H1 (cell line): Measurements from ENCODE around the gene CXCL14. TPM values are rescaled to one million over a fixed set of nuclear protein-coding genes. Genes with fewer than 3 reads are reported as not detected.

Experiments
- CTCF ChIA-PET: fragments of 300-600 bp; sonication (Branson Sonifier 250); formaldehyde crosslinking; loops from one replicate; lab custom pipeline; 2021; ENCODE audit not compliant: partially characterized antibody; lab: Charles Lee
- POLR2A ChIA-PET: fragments of 300-600 bp; sonication (Branson Sonifier 250); formaldehyde crosslinking; loops from one replicate; lab custom pipeline; 2021; ENCODE audit warnings: inconsistent platforms; ENCODE audit not compliant: partially characterized antibody; lab: Charles Lee
- DNase-seq, 2 experiments: peaks; one replicate each; pipeline versions ENCODE4 v3.0.0 to v3.0.0-alpha.2; 2010 to 2022; ENCODE audit warnings: low spot score in 2 of 2, low read depth in 1 of 2, mixed read lengths in 1 of 2
- FAIRE-seq: peaks from 2 replicates; lab custom pipeline; 2011; peaks lifted over from hg19 to GRCh38; lab: Jason Lieb, UNC
- H2AFZ ChIP-seq: 2 replicates; pipeline ENCODE4 v1.8.1; 2012; ENCODE audit warnings: low read length, inconsistent platforms
- H2AK5ac ChIP-seq: 2 replicates; pipeline ENCODE4 v1.6.1; 2013; ENCODE audit warnings: low read depth, low read length
- H2BK120ac ChIP-seq: replicated peaks from 2 replicates; pipeline ENCODE3; 2013; ENCODE audit warnings: low read depth, low read length, inconsistent platforms
- H2BK12ac ChIP-seq: 2 replicates; pipeline ENCODE4 v1.6.1; 2013; ENCODE audit warnings: low read depth, low read length
- H2BK15ac ChIP-seq: 2 replicates; pipeline ENCODE4 v1.6.1; 2013; ENCODE audit warnings: low read length
- H2BK20ac ChIP-seq: 2 replicates; pipeline ENCODE4 v1.6.1; 2013; ENCODE audit warnings: low read length
- H2BK5ac ChIP-seq: 2 replicates; pipeline ENCODE4 v1.6.1; 2013; ENCODE audit warnings: low read depth, low read length
- H3K14ac ChIP-seq: 2 replicates; pipeline ENCODE4 v1.6.1; 2013; ENCODE audit warnings: inconsistent platforms; ENCODE audit not compliant: insufficient read length
- H3K18ac ChIP-seq: 2 replicates; pipeline ENCODE4 v1.6.1; 2013; ENCODE audit warnings: low read length; ENCODE audit errors: extremely low read depth
- H3K23ac ChIP-seq: 2 replicates; pipeline ENCODE4 v1.6.1; 2013; ENCODE audit warnings: inconsistent platforms; ENCODE audit not compliant: insufficient read length
- H3K23me2 ChIP-seq: 2 replicates; pipeline ENCODE4 v1.6.1; 2013; ENCODE audit warnings: low read depth, low read length
- H3K27ac ChIP-seq: 2 replicates; pipeline ENCODE4 v1.6.1; 2011; ENCODE audit warnings: low read depth, low read length, inconsistent platforms
- H3K27me3 ChIP-seq, 4 experiments: replicated peaks in 1 of 4; 1 replicate in 1 of 4; 2 replicates in 3 of 4; pipeline versions ENCODE4 v1.6.1 to v1.8.1; 2011 to 2013; ENCODE audit warnings: low read length in 3 of 4, mild to moderate bottlenecking in 3 of 4, inconsistent platforms in 2 of 4, mixed read lengths in 2 of 4, moderate library complexity in 1 of 4; ENCODE audit not compliant: control insufficient read depth in 3 of 4, insufficient read depth in 3 of 4; ENCODE audit errors: extremely low read depth in 1 of 4
- H3K36me3 ChIP-seq, 4 experiments: 2 replicates each; pipeline versions ENCODE4 v1.6.1 to v1.8.1; 2011 to 2013; ENCODE audit warnings: mild to moderate bottlenecking in 4 of 4, low read length in 3 of 4, moderate library complexity in 2 of 4, control low read depth in 1 of 4, inconsistent platforms in 1 of 4; ENCODE audit not compliant: insufficient read depth in 4 of 4, control insufficient read depth in 2 of 4
- H3K4ac ChIP-seq: replicated peaks from 2 replicates; pipeline ENCODE3; 2013; ENCODE audit warnings: low read length, low read depth, mixed read lengths, inconsistent platforms; ENCODE audit not compliant: insufficient read length
- H3K4me1 ChIP-seq, 4 experiments: replicated peaks in 1 of 4; 1 replicate in 1 of 4; 2 replicates in 3 of 4; pipeline versions ENCODE4 v1.6.1 to v1.8.1; 2011 to 2013; ENCODE audit warnings: low read length in 3 of 4, inconsistent platforms in 2 of 4, mixed read lengths in 1 of 4; ENCODE audit not compliant: insufficient read depth in 4 of 4, control insufficient read depth in 3 of 4
- H3K4me2 ChIP-seq, 2 experiments: 2 replicates each; pipeline versions ENCODE4 v1.6.1 to v1.8.1; 2011 to 2013; ENCODE audit warnings: low read depth in 2 of 2, low read length in 2 of 2, control low read depth in 1 of 2, inconsistent platforms in 1 of 2, mild to moderate bottlenecking in 1 of 2; ENCODE audit not compliant: insufficient read depth in 1 of 2
- H3K4me3 ChIP-seq, 4 experiments: fragments of 200-600, 300-600 bp in 1 of 4; sonication (generic), shearing (Covaris generic), sonication (Bioruptor Twin) in 1 of 4; 2 replicates each; pipeline versions ENCODE4 v1.5.1 to v1.8.1; 2011 to 2016; ENCODE audit warnings: low read length in 4 of 4, low read depth in 3 of 4, control low read depth in 2 of 4, inconsistent platforms in 2 of 4, mild to moderate bottlenecking in 2 of 4, mixed read lengths in 1 of 4, moderate library complexity in 1 of 4; ENCODE audit not compliant: insufficient read depth in 2 of 4; ENCODE audit errors: extremely low read depth in 1 of 4
- H3K56ac ChIP-seq: replicated peaks from 2 replicates; pipeline ENCODE3; 2013; ENCODE audit warnings: low read depth, mild to moderate bottlenecking, mixed read lengths, low read length, inconsistent platforms; ENCODE audit not compliant: insufficient read length
- H3K79me1 ChIP-seq: 2 replicates; pipeline ENCODE4 v1.6.1; 2013; ENCODE audit warnings: low read depth, low read length, control low read depth
- H3K79me2 ChIP-seq, 2 experiments: 2 replicates each; pipeline versions ENCODE4 v1.6.1 to v1.8.1; 2012 to 2013; ENCODE audit warnings: low read length in 2 of 2, mild to moderate bottlenecking in 2 of 2, inconsistent platforms in 1 of 2; ENCODE audit not compliant: insufficient read depth in 2 of 2, control insufficient read depth in 1 of 2
- H3K9ac ChIP-seq, 4 experiments: replicated peaks in 1 of 4; 1 replicate in 1 of 4; 2 replicates in 3 of 4; pipeline versions ENCODE4 v1.6.1 to v1.8.1; 2011 to 2013; ENCODE audit warnings: low read depth in 3 of 4, low read length in 3 of 4, control low read depth in 2 of 4, mild to moderate bottlenecking in 2 of 4, moderate library complexity in 2 of 4, inconsistent platforms in 1 of 4; ENCODE audit errors: extremely low read depth in 1 of 4
- H3K9me3 ChIP-seq, 2 experiments: 2 replicates each; pipeline versions ENCODE4 v1.6.1 to v1.8.1; 2012 to 2013; ENCODE audit warnings: mild to moderate bottlenecking in 2 of 2, moderate library complexity in 2 of 2, control low read depth in 1 of 2, inconsistent platforms in 1 of 2, low read depth in 1 of 2, low read length in 1 of 2, mixed read lengths in 1 of 2; ENCODE audit not compliant: insufficient read depth in 2 of 2
- H4K20me1 ChIP-seq, 2 experiments: replicated peaks in 1 of 2; 2 replicates each; pipeline versions ENCODE3 to v1.8.1; 2011 to 2013; ENCODE audit warnings: inconsistent platforms in 2 of 2, low read length in 2 of 2, mild to moderate bottlenecking in 1 of 2; ENCODE audit not compliant: insufficient read depth in 2 of 2, control insufficient read depth in 1 of 2
- H4K5ac ChIP-seq: 2 replicates; pipeline ENCODE4 v1.6.1; 2013; ENCODE audit warnings: low read length, low read depth, mixed read lengths, inconsistent platforms; ENCODE audit not compliant: insufficient read length
- H4K8ac ChIP-seq: 2 replicates; pipeline ENCODE4 v1.8.0; 2013; ENCODE audit warnings: mild to moderate bottlenecking, moderate library complexity, low read length, inconsistent platforms; ENCODE audit not compliant: insufficient read depth; ENCODE audit errors: extremely low read depth
- H4K91ac ChIP-seq: replicated peaks from 2 replicates; pipeline ENCODE3; 2013; ENCODE audit warnings: low read length, mixed read lengths, inconsistent platforms; ENCODE audit not compliant: insufficient read length
- CTCF ChIP-seq, 3 experiments: IDR thresholded peaks; 1 replicate in 2 of 3; 2 replicates in 1 of 3; pipeline versions ENCODE4 v1.5.1 to v1.6.1; 2011; ENCODE audit warnings: low read length in 3 of 3, mild to moderate bottlenecking in 3 of 3, inconsistent platforms in 2 of 3, low read depth in 1 of 3, moderate library complexity in 1 of 3; ENCODE audit not compliant: insufficient read depth in 1 of 3; ENCODE audit errors: control extremely low read depth in 1 of 3
- EGR1 ChIP-seq: IDR thresholded peaks from 2 replicates; pipeline ENCODE4 v1.6.1; 2011; ENCODE audit warnings: low read depth, low read length, borderline replicate concordance
- JUND ChIP-seq: IDR thresholded peaks from 2 replicates; pipeline ENCODE4 v1.6.1; 2011; ENCODE audit warnings: mild to moderate bottlenecking, improper control_type of control experiment, low read length
- KDM4A ChIP-seq: IDR thresholded peaks from one replicate; pipeline ENCODE4 v1.7.1; 2012; ENCODE audit warnings: low read depth, mild to moderate bottlenecking, moderate library complexity, low read length, inconsistent platforms; ENCODE audit not compliant: severe bottlenecking
- NANOG ChIP-seq: IDR thresholded peaks from 2 replicates; pipeline ENCODE4 v1.6.1; 2011; ENCODE audit warnings: low read length, low read depth, mild to moderate bottlenecking, inconsistent platforms; ENCODE audit not compliant: insufficient read depth, poor library complexity, severe bottlenecking
- RAD21 ChIP-seq, 2 experiments: IDR thresholded peaks in 1 of 2; conservative IDR thresholded peaks in 1 of 2; 2 replicates each; pipeline ENCODE4 v1.6.1; 2011; ENCODE audit warnings: low read depth in 2 of 2, low read length in 2 of 2, improper control_type of control experiment in 1 of 2, inconsistent platforms in 1 of 2, mild to moderate bottlenecking in 1 of 2, moderate library complexity in 1 of 2
- SIRT6 ChIP-seq: IDR thresholded peaks from one replicate; pipeline ENCODE4 v1.7.1; 2012; ENCODE audit warnings: low read length, inconsistent platforms
- TEAD4 ChIP-seq: IDR thresholded peaks from 2 replicates; pipeline ENCODE4 v1.6.1; 2012; ENCODE audit warnings: low read depth, low read length, inconsistent platforms, mixed read lengths
- WGBS, 2 experiments: shearing (Covaris generic) in 1 of 2; methylation state at CpG; one replicate each; pipeline versions ENCODE4 v1.1.6 to v1.1.7; 2013 to 2015; ENCODE audit warnings: low lambda C conversion rate in 2 of 2, mixed read lengths in 2 of 2, inconsistent platforms in 1 of 2, low coverage in 1 of 2, missing lambda C conversion rate in 1 of 2; ENCODE audit not compliant: insufficient replicate concordance in 2 of 2, insufficient coverage in 1 of 2, insufficient read length in 1 of 2; ENCODE audit errors: extremely low coverage in 1 of 2, missing lambda C conversion rate in 1 of 2; 5-methylcytosine and 5-hydroxymethylcytosine counted together
- polyA plus RNA-seq, 7 experiments: library from polyadenylated mRNA; depleted of rRNA in 3 of 7; stranded (reverse) in 5 of 7; unstranded in 2 of 7; fragments of >200 nt in 5 of 7; fragments of 200-250 nt in 2 of 7; gene quantifications; 1 replicate in 5 of 7; 2 replicates in 1 of 7; 4 replicates in 1 of 7; pipeline versions ENCODE4 v1.2.1 to v1.2.3, GENCODE V29; 2011 to 2013; ENCODE audit warnings: missing spikeins in 2 of 7, mixed read lengths in 2 of 7
- total RNA-seq: library from RNA; stranded (reverse); fragmentation: NEBNext Ultra II Directional; extraction: Animal tissue kit (Norgen Biotek cat#: 25700); gene quantifications from 2 replicates; pipeline ENCODE4 v1.2.1, GENCODE V29; 2021

The CXCL14 gene
- total and polyA plus RNA-seq, 2 of the 8 experiments (the other 6 are each of a cell fraction or from before 2014, with no cell fraction given): 1.5 to 1.8 TPM

- no peaks in the 10 kb centered on the region for H3K23me2 ChIP-seq
- H3K27ac ChIP-seq: no peak overlapping the region
- no peak overlapping the region for H2BK5ac ChIP-seq
- no peak overlapping the region for H3K4me2 ChIP-seq
- no peak overlapping the region for H3K4ac ChIP-seq
- H2AK5ac ChIP-seq: no peak overlapping the region
- H4K20me1 ChIP-seq: peaks cover 3 to 22% of the 10 kb centered on the region in 2 experiments
- H2AFZ ChIP-seq: no peak overlapping the region
- H3K79me1 ChIP-seq: no peaks in the 10 kb centered on the region
- DNase-seq (peak in 1 of 2 experiments; percentile 82), FAIRE-seq (peak; percentile 93)
- 41% methylated on average over 15 of the region's 15 CpGs; no CpG with 5 or more reads in 1 of the 2 experiments for WGBS, 2 experiments
- no peak overlapping the region for H4K5ac ChIP-seq
- H3K56ac ChIP-seq: no peak overlapping the region
- CTCF ChIA-PET: interaction anchor here (0.7 to 11.4 kb wide), 46 partner anchors 7 to 518 kb away, joined by 3 to 778 read pairs (median 5); partner anchors contain the start of genes CXCL14, NEUROG1, SLC25A48 and TIFAB
- H2BK120ac ChIP-seq: no peak overlapping the region
- no peak overlapping the region for H4K8ac ChIP-seq
- H3K4me3 ChIP-seq: no peak overlapping the region
- H3K27me3 ChIP-seq: peaks cover 41 to 50% (median 49%) of the 10 kb centered on the region in 4 experiments
- no peak overlapping the region for H3K9ac ChIP-seq
- H3K36me3 ChIP-seq: no peaks in the 10 kb centered on the region
- POLR2A ChIA-PET: interaction anchor here (1.3 to 2.0 kb wide), 2 partner anchors 85 to 89 kb away, joined by 3 to 4 read pairs; no protein-coding TSS in a partner anchor
- H3K14ac ChIP-seq: no peak overlapping the region
- no peak overlapping the region for H3K18ac ChIP-seq
- no peak overlapping the region for H3K23ac ChIP-seq
- H2BK20ac ChIP-seq: no peak overlapping the region
- no peaks in the 10 kb centered on the region for H3K9me3 ChIP-seq
- no peak overlapping the region for H4K91ac ChIP-seq
- H3K79me2 ChIP-seq: no peaks in the 10 kb centered on the region
- no peaks in the 10 kb centered on the region; a peak in 2 of 7 replicates for H3K4me1 ChIP-seq
- H2BK15ac ChIP-seq: no peak overlapping the region
- H2BK12ac ChIP-seq: no peak overlapping the region
- no peak for TF ChIP-seq NANOG
- TF ChIP-seq JUND: no peak
- no peak for TF ChIP-seq SIRT6
- no peak for TF ChIP-seq KDM4A
- TF ChIP-seq RAD21 (IDR thresholded peaks at IDR 0.05 in 1 of 2, conservative IDR thresholded peaks at IDR 0.05 in 1 of 2; ENCODE audit: low read depth in 2 of 2, low read length in 2 of 2): peak; percentile 89 to 91
- TF ChIP-seq EGR1: no peak
- peak; percentile 64 to 87 (median 85) for TF ChIP-seq CTCF (IDR thresholded peaks at IDR 0.05; ENCODE audit: control extremely low read depth in 1 of 3, insufficient read depth in 1 of 3, low read depth in 1 of 3, low read length in 3 of 3)
- no peak for TF ChIP-seq TEAD4
Measured at GRCh38 chr5:135551593-135552447, 27.0 kb downstream of the CXCL14 start.
